Femur (tissue), 1 donor: ENCODE results near the gene FBXO46.
"Not testable (repeated sequence)": the region's sequence is repeated elsewhere in the genome, so short reads cannot be mapped to it uniquely, and the experiment has no call there.

Source experiments
- DNase-seq: peaks from one replicate; pipeline ENCODE4 v3.0.0-alpha.2; 2017

FBXO46 gene

GRCh38 chr19:45766296-45766868 is 35.7 kb upstream of the FBXO46 start:
- peak; percentile 46 for DNase-seq

- peak; percentile 52 for DNase-seq
Observed at GRCh38 chr19:45765702-45766295, 35.1 kb upstream of the FBXO46 start.

- peak; percentile 41 for DNase-seq
Observed at GRCh38 chr19:45764945-45765701, 34.4 kb upstream of the FBXO46 start.

GRCh38 chr19:45764475-45764874 is 33.8 kb upstream of the FBXO46 start:
- DNase-seq = no peak

GRCh38 chr19:45763691-45764294 is 33.1 kb upstream of the FBXO46 start:
- peak; percentile 43 for DNase-seq

GRCh38 chr19:45762870-45763631 is 32.4 kb upstream of the FBXO46 start:
- no peak for DNase-seq

GRCh38 chr19:45761714-45762113 is 31.0 kb upstream of the FBXO46 start:
- no peak for DNase-seq

- no peak for DNase-seq
Observed at GRCh38 chr19:45758921-45759320, 28.2 kb upstream of the FBXO46 start.

- DNase-seq = no peak
Observed at GRCh38 chr19:45757695-45758094, 27.0 kb upstream of the FBXO46 start.

- no peak for DNase-seq
Observed at GRCh38 chr19:45754323-45754722, 23.6 kb upstream of the FBXO46 start.

- DNase-seq = no peak
Observed at GRCh38 chr19:45753548-45753947, 22.9 kb upstream of the FBXO46 start.

- no peak for DNase-seq
Observed at GRCh38 chr19:45752639-45753038, 21.9 kb upstream of the FBXO46 start.

- not testable (repeated sequence) for DNase-seq
Observed at GRCh38 chr19:45751483-45751882, 20.8 kb upstream of the FBXO46 start.

- DNase-seq = no peak
Observed at GRCh38 chr19:45747513-45747912, 16.8 kb upstream of the FBXO46 start.

GRCh38 chr19:45746866-45747265 is 16.2 kb upstream of the FBXO46 start:
- DNase-seq = no peak

GRCh38 chr19:45745606-45746005 is 14.9 kb upstream of the FBXO46 start:
- no peak for DNase-seq

GRCh38 chr19:45742969-45743368 is 12.3 kb upstream of the FBXO46 start:
- no peak for DNase-seq

GRCh38 chr19:45739498-45740439 is 9.1 kb upstream of the FBXO46 start:
- DNase-seq = no peak

GRCh38 chr19:45733160-45733810 is 2.6 kb upstream of the FBXO46 start, which contains the start of gene MEIOSIN:
TSS of gene MEIOSIN (plus strand) at chr19:45733439. CDS start at chr19:45735377, 1,938 bp downstream.
- DNase-seq = no peak

GRCh38 chr19:45729800-45730290 is 851 bp downstream of the FBXO46 start:
- no peak for DNase-seq

GRCh38 chr19:45728683-45729082 is 2.0 kb downstream of the FBXO46 start:
- DNase-seq = not testable (repeated sequence)
